A549 (cell line): ENCODE results near the gene PPCDC. TPM values are rescaled to one million over a fixed set of nuclear protein-coding genes. Genes with fewer than 3 reads are reported as not detected.
A peak's percentile ranks its signal among the peaks of the same experiment; 100 is the strongest.

Source experiments
- ATAC-seq, 2 experiments: fragments of 200-7000 bp in 1 of 2; fragments of >200 bp in 1 of 2; cut with Nextera tagmentation in 1 of 2; cut with Tn5 transposase in 1 of 2; 3 replicates each; pipeline versions ENCODE4 v1.8.0 to v1.9.1; 2018 to 2020; ENCODE audit warnings: mild to moderate bottlenecking in 1 of 2, moderate library complexity in 1 of 2
- CTCF ChIA-PET: fragments of 300-600 bp; sonication (Branson Sonifier 250); formaldehyde crosslinking; extraction: SDS; loops from one replicate; lab custom pipeline; 2021; ENCODE audit warnings: antibody characterized with exemption, inconsistent platforms; lab: Yijun Ruan, JAX
- POLR2A ChIA-PET: fragments of 350-600 bp; formaldehyde crosslinking; extraction: SDS; loops from one replicate; lab custom pipeline; 2021; ENCODE audit warnings: antibody characterized with exemption, inconsistent platforms; lab: Yijun Ruan, JAX
- DNase-seq, 2 experiments: peaks; one replicate each; pipeline versions ENCODE4 v3.0.0 to v3.0.0-alpha.2; 2011 to 2016; ENCODE audit warnings: low read depth in 1 of 2, low spot score in 1 of 2
- FAIRE-seq: peaks from 2 replicates; lab custom pipeline; 2011; peaks lifted over from hg19 to GRCh38; lab: Jason Lieb, UNC
- H3K27ac ChIP-seq, 2 experiments: fragments of >200 bp; sonication (Bioruptor Twin); formaldehyde crosslinking; 3 replicates each; pipeline ENCODE4 v1.5.1; 2016 to 2017
- H3K4me1 ChIP-seq: fragments of >200 bp; sonication (Bioruptor Twin); formaldehyde crosslinking; 3 replicates; pipeline ENCODE4 v1.6.1; 2016
- H3K4me2 ChIP-seq: fragments of >200 bp; sonication (Bioruptor Twin); formaldehyde crosslinking; 3 replicates; pipeline ENCODE4 v1.6.1; 2016
- H3K4me3 ChIP-seq: fragments of >200 bp; sonication (Bioruptor Twin); formaldehyde crosslinking; 3 replicates; pipeline ENCODE4 v1.5.1; 2016
- H3K9me3 ChIP-seq: fragments of >200 bp; sonication (Bioruptor Twin); formaldehyde crosslinking; 3 replicates; pipeline ENCODE4 v1.6.1; 2016
- BHLHE40 ChIP-seq: IDR thresholded peaks from 2 replicates; pipeline ENCODE4 v1.6.1; 2012; ENCODE audit warnings: low read depth, low read length, inconsistent platforms
- CBX8 ChIP-seq: fragments of 200-600 bp; sonication (generic); IDR thresholded peaks from 2 replicates; pipeline ENCODE4 v1.6.1; 2016
- CEBPB ChIP-seq, 2 experiments: fragments of >200 bp in 1 of 2; sonication (Bioruptor Twin) in 1 of 2; formaldehyde crosslinking in 1 of 2; IDR thresholded peaks; 2 replicates each; pipeline ENCODE4 v1.6.1; 2012 to 2016
- EHMT2 ChIP-seq: fragments of 200-600 bp; sonication (generic); IDR thresholded peaks from 2 replicates; pipeline ENCODE4 v1.6.1; 2016; ENCODE audit warnings: antibody characterized with exemption, low read depth, mild to moderate bottlenecking, moderate library complexity
- FOSB ChIP-seq: fragments of 250-450 bp; sonication (Bioruptor Pico); IDR thresholded peaks from 2 replicates; pipeline ENCODE4 v1.5.0; 2020; ENCODE audit warnings: mild to moderate bottlenecking, moderate library complexity
- FOSL2 ChIP-seq, 2 experiments: fragments of 450-650 bp in 1 of 2; fragments of >200 bp in 1 of 2; sonication (Bioruptor Twin) in 1 of 2; formaldehyde crosslinking; IDR thresholded peaks; 2 replicates each; pipeline versions ENCODE4 v1.5.0 to v1.6.1; 2016 to 2020; ENCODE audit warnings: mild to moderate bottlenecking in 1 of 2, moderate library complexity in 1 of 2
- FOXS1 ChIP-seq: fragments of 250-450 bp; sonication (Bioruptor Pico); IDR thresholded peaks from 2 replicates; pipeline ENCODE4 v1.5.0; 2020; ENCODE audit warnings: mild to moderate bottlenecking, moderate library complexity
- JUNB ChIP-seq: fragments of >200 bp; sonication (Bioruptor Twin); formaldehyde crosslinking; IDR thresholded peaks from 2 replicates; pipeline ENCODE4 v1.6.1; 2016
- KDM5A ChIP-seq: fragments of 200-600 bp; sonication (generic); IDR thresholded peaks from 2 replicates; pipeline ENCODE4 v1.6.1; 2016; ENCODE audit warnings: antibody characterized with exemption, mild to moderate bottlenecking
- MAFK ChIP-seq: fragments of 450-650 bp; IDR thresholded peaks from 2 replicates; pipeline ENCODE4 v1.6.1; 2014; ENCODE audit not compliant: partially characterized antibody
- NFE2L2 ChIP-seq: fragments of 150-350 bp; conservative IDR thresholded peaks from 2 replicates; pipeline ENCODE4 v1.6.1; 2014; ENCODE audit warnings: low read length
- NR3C1 ChIP-seq: fragments of >200 bp; sonication (Bioruptor Twin); formaldehyde crosslinking; IDR thresholded peaks from 3 replicates; pipeline ENCODE4 v1.6.1; 2017
- POLR2AphosphoS2 ChIP-seq: conservative IDR thresholded peaks from 2 replicates; pipeline ENCODE4 v1.6.1; 2012; ENCODE audit warnings: low read length, improper control_type of control experiment, inconsistent platforms
- RAD21 ChIP-seq, 2 experiments: fragments of >200 bp in 1 of 2; sonication (Bioruptor Twin) in 1 of 2; formaldehyde crosslinking in 1 of 2; IDR thresholded peaks in 1 of 2; conservative IDR thresholded peaks in 1 of 2; 2 replicates in 1 of 2; 3 replicates in 1 of 2; pipeline ENCODE4 v1.6.1; 2012 to 2018; ENCODE audit warnings: inconsistent platforms in 1 of 2
- REST ChIP-seq: fragments of 200-600 bp; sonication (generic); IDR thresholded peaks from 2 replicates; pipeline ENCODE4 v1.6.1; 2016; ENCODE audit warnings: antibody characterized with exemption, mild to moderate bottlenecking, moderate library complexity
- SMC3 ChIP-seq: fragments of >200 bp; sonication (Bioruptor Twin); formaldehyde crosslinking; IDR thresholded peaks from 3 replicates; pipeline ENCODE4 v1.6.1; 2018; ENCODE audit warnings: inconsistent platforms
- SREBF2 ChIP-seq: fragments of 450-650 bp; IDR thresholded peaks from 2 replicates; pipeline ENCODE4 v1.6.1; 2014; ENCODE audit warnings: mild to moderate bottlenecking, moderate library complexity
- TFCP2L1 ChIP-seq: fragments of 250-450 bp; sonication (Bioruptor Pico); IDR thresholded peaks from 2 replicates; pipeline ENCODE4 v1.5.0; 2021; ENCODE audit warnings: mild to moderate bottlenecking
- TP53 ChIP-seq: fragments of 250-450 bp; sonication (Bioruptor Pico); IDR thresholded peaks from 2 replicates; pipeline ENCODE4 v1.5.0; 2021; ENCODE audit warnings: mild to moderate bottlenecking, moderate library complexity
- ZFP36 ChIP-seq: fragments of 450-650 bp; IDR thresholded peaks from 2 replicates; pipeline ENCODE4 v1.6.1; 2014; ENCODE audit warnings: borderline replicate concordance; ENCODE audit not compliant: partially characterized antibody
- WGBS: methylation state at CpG from one replicate; pipeline ENCODE4 v1.1.6; 2017; ENCODE audit errors: missing lambda C conversion rate; 5-methylcytosine and 5-hydroxymethylcytosine counted together
- polyA plus RNA-seq, 4 experiments: library from polyadenylated mRNA; depleted of rRNA in 3 of 4; stranded (reverse); fragments of >200 nt; fragmentation: RNase III in 1 of 4; extraction: RNeasy Plus Mini Kit Qiagen cat#74134 plus additional on column Dnase treatment in 1 of 4; gene quantifications; 2 replicates in 3 of 4; 3 replicates in 1 of 4; pipeline ENCODE4 v1.2.3, GENCODE V29; 2011 to 2017
- TF ChIP-seq, protein P1 (sequence below): fragments of >200 bp; sonication (Bioruptor Twin); formaldehyde crosslinking; IDR thresholded peaks from 2 replicates; pipeline ENCODE4 v1.6.1; 2016
- TF ChIP-seq, protein P2 (sequence below): fragments of 450-650 bp; IDR thresholded peaks from 2 replicates; pipeline ENCODE4 v1.6.1; 2014; ENCODE audit warnings: antibody characterized with exemption
- TF ChIP-seq, protein P3 (sequence below): fragments of 250-450 bp; sonication (Bioruptor Pico); IDR thresholded peaks from 2 replicates; pipeline ENCODE4 v1.5.0; 2021; ENCODE audit warnings: mild to moderate bottlenecking, moderate library complexity, borderline replicate concordance

PPCDC gene
- polyA plus RNA-seq, 2 of the 4 experiments (the other 2 are of a cell fraction), result 18.2 to 18.5 TPM

DNA sequence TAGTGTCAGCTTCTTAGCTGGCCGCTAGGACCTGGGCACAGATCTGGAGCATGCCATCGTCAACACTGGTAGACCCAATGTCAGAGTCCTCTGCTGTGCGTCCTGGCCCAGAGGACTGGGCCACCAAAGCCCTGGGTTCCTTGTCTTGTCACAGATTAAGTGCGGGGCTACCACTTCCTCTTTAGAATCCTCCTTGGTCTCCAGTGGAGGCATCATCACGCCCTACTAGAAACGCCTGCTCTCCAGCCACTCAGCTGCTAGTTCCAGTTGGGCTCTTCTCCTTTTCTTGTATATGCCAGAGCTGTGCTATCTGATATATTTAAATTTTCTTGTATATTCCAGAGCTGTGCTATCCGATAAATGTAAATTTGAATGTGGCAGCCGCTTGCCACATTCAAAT, 11.2 kb downstream of the PPCDC start:
- Histone ChIP-seq H3K4me1 (peaks cover 40% of the 10 kb centered on the region), H3K4me2 (no peak overlapping the region), H3K9me3 (no peaks in the 10 kb centered on the region), H3K4me3 (no peak overlapping the region), H3K27ac (no peak overlapping the region)
- FAIRE-seq (no peak), ATAC-seq (no peak), DNase-seq (no peak)
- ChIA-PET POLR2A (interaction anchor here (0.6 to 1.1 kb wide), 2 partner anchors 11 to 1302 kb away, joined by 4 to 5 read pairs; partner anchors contain the start of genes ISL2 and PPCDC), CTCF (interaction anchor here (1.0 to 3.0 kb wide), 8 partner anchors 8 to 273 kb away, joined by 3 to 21 read pairs (median 9); partner anchors contain the start of gene C15orf39)
- TF ChIP-seq NR3C1, result no peak
- no peak for TF ChIP-seq FOSL2 (IDR thresholded peaks at IDR 0.05)
- TF ChIP-seq FOSL2 (CRISPR knock-in tag; IDR thresholded peaks at IDR 0.05), result no peak
- TF ChIP-seq, protein P1, sequence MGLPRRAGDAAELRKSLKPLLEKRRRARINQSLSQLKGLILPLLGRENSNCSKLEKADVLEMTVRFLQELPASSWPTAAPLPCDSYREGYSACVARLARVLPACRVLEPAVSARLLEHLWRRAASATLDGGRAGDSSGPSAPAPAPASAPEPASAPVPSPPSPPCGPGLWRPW, result no peak
- TF ChIP-seq REST, result no peak
- TF ChIP-seq ZFP36, result no peak
- TF ChIP-seq FOXS1, result no peak
- TF ChIP-seq SMC3, result no peak
- TF ChIP-seq MAFK, result no peak
- TF ChIP-seq RAD21 (conservative IDR thresholded peaks at IDR 0.05 in 1 of 2, IDR thresholded peaks at IDR 0.05 in 1 of 2), result no peak
- no peak for TF ChIP-seq KDM5A
- TF ChIP-seq JUNB, result no peak
- no peak for TF ChIP-seq FOSB (CRISPR knock-in tag)
- TF ChIP-seq CBX8, result no peak
- no peak for TF ChIP-seq BHLHE40
- no peak for TF ChIP-seq NFE2L2
- TF ChIP-seq, protein P2, sequence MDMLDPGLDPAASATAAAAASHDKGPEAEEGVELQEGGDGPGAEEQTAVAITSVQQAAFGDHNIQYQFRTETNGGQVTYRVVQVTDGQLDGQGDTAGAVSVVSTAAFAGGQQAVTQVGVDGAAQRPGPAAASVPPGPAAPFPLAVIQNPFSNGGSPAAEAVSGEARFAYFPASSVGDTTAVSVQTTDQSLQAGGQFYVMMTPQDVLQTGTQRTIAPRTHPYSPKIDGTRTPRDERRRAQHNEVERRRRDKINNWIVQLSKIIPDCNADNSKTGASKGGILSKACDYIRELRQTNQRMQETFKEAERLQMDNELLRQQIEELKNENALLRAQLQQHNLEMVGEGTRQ, result no peak
- TF ChIP-seq TP53, result no peak
- TF ChIP-seq, protein P3, sequence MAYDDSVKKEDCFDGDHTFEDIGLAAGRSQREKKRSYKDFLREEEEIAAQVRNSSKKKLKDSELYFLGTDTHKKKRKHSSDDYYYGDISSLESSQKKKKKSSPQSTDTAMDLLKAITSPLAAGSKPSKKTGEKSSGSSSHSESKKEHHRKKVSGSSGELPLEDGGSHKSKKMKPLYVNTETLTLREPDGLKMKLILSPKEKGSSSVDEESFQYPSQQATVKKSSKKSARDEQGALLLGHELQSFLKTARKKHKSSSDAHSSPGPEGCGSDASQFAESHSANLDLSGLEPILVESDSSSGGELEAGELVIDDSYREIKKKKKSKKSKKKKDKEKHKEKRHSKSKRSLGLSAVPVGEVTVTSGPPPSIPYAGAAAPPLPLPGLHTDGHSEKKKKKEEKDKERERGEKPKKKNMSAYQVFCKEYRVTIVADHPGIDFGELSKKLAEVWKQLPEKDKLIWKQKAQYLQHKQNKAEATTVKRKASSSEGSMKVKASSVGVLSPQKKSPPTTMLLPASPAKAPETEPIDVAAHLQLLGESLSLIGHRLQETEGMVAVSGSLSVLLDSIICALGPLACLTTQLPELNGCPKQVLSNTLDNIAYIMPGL, result no peak
- 98% methylated on average over 8 of the region's 8 CpGs for WGBS

DNA sequence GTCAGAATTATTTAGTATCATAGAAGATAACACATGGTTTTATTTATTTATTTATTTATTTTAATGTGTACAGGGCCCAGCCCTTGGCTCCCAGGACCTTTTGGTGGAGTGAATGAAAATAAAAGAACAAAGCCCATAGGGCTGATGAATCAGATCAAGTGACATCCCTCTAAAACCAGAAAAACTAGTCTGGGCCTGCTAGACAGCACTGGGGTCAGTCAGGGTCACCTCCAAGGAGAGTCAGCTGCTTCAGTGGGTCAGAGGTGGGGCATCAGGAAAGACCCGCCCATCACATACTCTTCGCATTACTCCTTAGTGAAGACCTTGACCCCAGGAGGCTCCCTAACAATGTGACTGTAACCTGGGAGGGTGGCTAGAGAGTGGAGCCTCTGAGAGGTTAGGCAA, 12.8 kb downstream of the PPCDC start:
- ATAC-seq (peak; percentile 44 to 48; a peak in 3 of 6 replicates), FAIRE-seq (no peak), DNase-seq (peak in 1 of 2 experiments; percentile 44)
- Histone ChIP-seq H3K4me3 (no peak overlapping the region), H3K9me3 (no peaks in the 10 kb centered on the region), H3K4me2 (peak overlapping the region; percentile 14; the same call in 1 of the 3 replicates), H3K4me1 (peaks cover 31% of the 10 kb centered on the region), H3K27ac (peak overlapping the region in 1 of 2 experiments; percentile 5; a peak in 3 of 6 replicates)
- 94% methylated on average over 2 of the region's 2 CpGs for WGBS
- ChIA-PET POLR2A (interaction anchor here (1.6 kb wide), 1 partner anchor 13 kb away, joined by 4 read pairs; the partner anchor contains the start of gene PPCDC), CTCF (interaction anchor here (0.6 to 3.0 kb wide), 8 partner anchors 26 to 272 kb away, joined by 3 to 21 read pairs (median 6); partner anchors contain the start of gene C15orf39)
- TF ChIP-seq SMC3, result no peak
- TF ChIP-seq ZFP36, result no peak
- TF ChIP-seq TFCP2L1 (CRISPR knock-in tag), result no peak
- no peak for TF ChIP-seq NR3C1
- TF ChIP-seq REST, result no peak
- no peak for TF ChIP-seq SREBF2
- TF ChIP-seq MAFK, result no peak
- no peak for TF ChIP-seq EHMT2
- TF ChIP-seq POLR2AphosphoS2, result no peak
- TF ChIP-seq CEBPB (IDR thresholded peaks at IDR 0.05), result no peak
